K562 (cell line): ENCODE results near the gene GLIS1. TPM values are rescaled to one million over a fixed set of nuclear protein-coding genes. Genes with fewer than 3 reads are reported as not detected.

Experiments used
- ATAC-seq: fragments of 200-7000 bp; cut with Tn5 transposase; 3 replicates; pipeline ENCODE4 v1.9.1; 2020; ENCODE audit warnings: moderate library complexity
- BruUV-seq: library from RNA; stranded (reverse); fragments of 400-500 nt; replicated peaks from 2 replicates; lab custom pipeline; 2021; lab: Mats Ljungman, UMichigan
- CTCF ChIA-PET: fragments of 300-600 bp; formaldehyde crosslinking; extraction: SDS; loops from one replicate; lab custom pipeline; 2021; ENCODE audit warnings: low intra/inter-chr PET ratio; lab: Yijun Ruan, JAX
- POLR2A ChIA-PET: fragments of 300-600, 350-650 bp; sonication (Branson Sonifier 250); formaldehyde crosslinking; extraction: SDS; loops from one replicate; lab custom pipeline; 2021; ENCODE audit warnings: antibody characterized with exemption, inconsistent platforms; lab: Yijun Ruan, JAX
- DNase-seq, 4 experiments: peaks; one replicate each; pipeline versions ENCODE4 v3.0.0 to v3.0.0-alpha.2; 2011 to 2018; ENCODE audit warnings: low spot score in 3 of 4, mixed read lengths in 3 of 4; ENCODE audit errors: extremely low read depth in 1 of 4
- FAIRE-seq: peaks from 2 replicates; lab custom pipeline; 2011; peaks lifted over from hg19 to GRCh38; lab: Jason Lieb, UNC
- H2AFZ ChIP-seq: 2 replicates; pipeline ENCODE4 v1.6.0; 2011; ENCODE audit warnings: low read depth, low read length, control low read depth, inconsistent platforms
- H3K27ac ChIP-seq: fragments of 200-600 bp; 3 replicates; pipeline ENCODE4 v1.8.0; 2011; ENCODE audit warnings: low read depth, mild to moderate bottlenecking, control low read depth, inconsistent platforms, low read length, moderate library complexity, mixed read lengths; ENCODE audit errors: extremely low read depth
- H3K27me3 ChIP-seq, 2 experiments: fragments of 300-600 bp in 1 of 2; 2 replicates in 1 of 2; 3 replicates in 1 of 2; pipeline versions ENCODE4 v1.6.0 to v1.8.0; 2011; ENCODE audit warnings: inconsistent platforms in 2 of 2, low read length in 2 of 2, mild to moderate bottlenecking in 1 of 2, mixed read lengths in 1 of 2, moderate library complexity in 1 of 2; ENCODE audit not compliant: control insufficient read depth in 2 of 2, insufficient read depth in 2 of 2
- H3K36me3 ChIP-seq: fragments of 300-600 bp; 3 replicates; pipeline ENCODE4 v1.8.0; 2011; ENCODE audit warnings: mild to moderate bottlenecking, low read length, inconsistent platforms; ENCODE audit not compliant: control insufficient read depth, insufficient read depth
- H3K4me1 ChIP-seq, 2 experiments: fragments of 200-600 bp in 1 of 2; replicated peaks in 1 of 2; 2 replicates in 1 of 2; 3 replicates in 1 of 2; pipeline versions ENCODE4 v1.5.1 to v1.8.0; 2011; ENCODE audit warnings: inconsistent platforms in 2 of 2, low read length in 2 of 2, mild to moderate bottlenecking in 1 of 2, mixed read lengths in 1 of 2, moderate library complexity in 1 of 2; ENCODE audit not compliant: control insufficient read depth in 2 of 2, insufficient read depth in 2 of 2
- H3K4me2 ChIP-seq: 2 replicates; pipeline ENCODE4 v1.6.1; 2011; ENCODE audit warnings: low read length, control low read depth, inconsistent platforms, mixed read lengths; ENCODE audit not compliant: insufficient read depth
- H3K4me3 ChIP-seq: fragments of 200-600 bp; sonication (generic), shearing (Covaris generic); 2 replicates; pipeline ENCODE4 v1.5.1; 2016; ENCODE audit warnings: control low read depth, inconsistent platforms
- H3K79me2 ChIP-seq: fragments of 200-600 bp; 3 replicates; pipeline ENCODE4 v1.8.0; 2011; ENCODE audit warnings: low read length, inconsistent platforms; ENCODE audit not compliant: control insufficient read depth, insufficient read depth
- H3K9ac ChIP-seq, 2 experiments: 2 replicates each; pipeline versions ENCODE4 v1.6.0 to v1.6.1; 2011; ENCODE audit warnings: low read depth in 2 of 2, low read length in 2 of 2, control low read depth in 1 of 2, inconsistent platforms in 1 of 2, mild to moderate bottlenecking in 1 of 2, mixed read lengths in 1 of 2; ENCODE audit not compliant: insufficient read depth in 1 of 2
- H3K9me1 ChIP-seq: one replicate; pipeline ENCODE4 v1.6.0; 2011; ENCODE audit warnings: inconsistent platforms, mild to moderate bottlenecking, low read length, moderate library complexity; ENCODE audit not compliant: control insufficient read depth, insufficient read depth
- H3K9me3 ChIP-seq: replicated peaks from 2 replicates; pipeline ENCODE4 v1.5.1; 2011; ENCODE audit warnings: low read depth, low read length, inconsistent platforms; ENCODE audit not compliant: control insufficient read depth, insufficient read depth
- H4K20me1 ChIP-seq: replicated peaks from 2 replicates; pipeline ENCODE4 v1.6.1; 2011; ENCODE audit warnings: low read length, inconsistent platforms, mixed read lengths; ENCODE audit not compliant: control insufficient read depth, insufficient read depth
- HDAC8 ChIP-seq: fragments of 450-650 bp; IDR thresholded peaks from 2 replicates; pipeline ENCODE4 v1.6.1; 2016; ENCODE audit warnings: mild to moderate bottlenecking, missing genetic modification characterization, moderate library complexity, missing compliant biosample characterization
- NFIX ChIP-seq: fragments of 250-450 bp; sonication (Bioruptor Pico); IDR thresholded peaks from 2 replicates; pipeline ENCODE4 v1.4.0; 2020; ENCODE audit warnings: low read depth, mild to moderate bottlenecking, moderate library complexity
- OTX1 ChIP-seq: fragments of 450-650 bp; formaldehyde crosslinking; IDR thresholded peaks from 2 replicates; pipeline ENCODE4 v1.4.0; 2022; ENCODE audit warnings: mild to moderate bottlenecking
- TCF7 ChIP-seq: sonication (generic); IDR thresholded peaks from 2 replicates; pipeline ENCODE4 v1.6.1; 2016; ENCODE audit warnings: antibody characterized with exemption, borderline replicate concordance
- ZFP36 ChIP-seq: fragments of 150-350 bp; IDR thresholded peaks from 2 replicates; pipeline ENCODE4 v1.6.1; 2018; ENCODE audit warnings: low read length, low read depth; ENCODE audit not compliant: partially characterized antibody
- WGBS: fragments of 100-300 bp; shearing (Covaris generic); methylation state at CpG from one replicate; pipeline ENCODE4 v1.1.6; 2016; ENCODE audit warnings: low coverage, mixed read lengths; ENCODE audit not compliant: insufficient coverage; ENCODE audit errors: missing lambda C conversion rate; 5-methylcytosine and 5-hydroxymethylcytosine counted together
- in situ Hi-C: fragments of 300-500 bp; cut with MboI; formaldehyde crosslinking; loops from 4 replicates; pipeline ENCODE4 v1.15.0; 2018; ENCODE audit warnings: inconsistent platforms, mixed read lengths
- intact Hi-C: fragments of 100-400 bp; cut with micrococcal nuclease; formaldehyde crosslinking; loops from 2 replicates; pipeline ENCODE4 v1.14.2; 2022
- polyA plus RNA-seq, 8 experiments: library from polyadenylated mRNA; depleted of rRNA in 4 of 8; stranded (reverse) in 5 of 8; unstranded in 3 of 8; fragments of >200 nt; fragmentation: Nextera tagmentation in 2 of 8; fragmentation: Illumina TruSeq in 1 of 8; extraction: Ambion mirVana in 2 of 8; extraction: Trizol in 1 of 8; gene quantifications; 2 replicates each; pipeline versions ENCODE4 v1.2.1 to v1.2.3, GENCODE V29; 2011 to 2014; ENCODE audit warnings: inconsistent platforms in 1 of 8, missing spikeins in 1 of 8
- total RNA-seq, 7 experiments: library from RNA; depleted of rRNA in 6 of 7; stranded (reverse); fragments of >200 nt in 6 of 7; fragmentation: Illumina TruSeq in 2 of 7; extraction: Trizol in 2 of 7; gene quantifications; 2 replicates each; pipeline versions ENCODE4 v1.2.1 to v1.2.3, GENCODE V29; 2011 to 2021; ENCODE audit warnings: low replicate concordance in 1 of 7

Gene GLIS1
- total and polyA plus RNA-seq, 9 of the 15 experiments (the other 6 are each of a cell fraction or from before 2014, with no cell fraction given): not detected

- POLR2A ChIA-PET: interaction anchor here (0.6 kb wide), 1 partner anchor 403 kb away, joined by 3 read pairs; no protein-coding TSS in a partner anchor
These were observed 178.9 kb downstream of the GLIS1 start for GRCh38 chr1:53559854-53560580.

DNA sequence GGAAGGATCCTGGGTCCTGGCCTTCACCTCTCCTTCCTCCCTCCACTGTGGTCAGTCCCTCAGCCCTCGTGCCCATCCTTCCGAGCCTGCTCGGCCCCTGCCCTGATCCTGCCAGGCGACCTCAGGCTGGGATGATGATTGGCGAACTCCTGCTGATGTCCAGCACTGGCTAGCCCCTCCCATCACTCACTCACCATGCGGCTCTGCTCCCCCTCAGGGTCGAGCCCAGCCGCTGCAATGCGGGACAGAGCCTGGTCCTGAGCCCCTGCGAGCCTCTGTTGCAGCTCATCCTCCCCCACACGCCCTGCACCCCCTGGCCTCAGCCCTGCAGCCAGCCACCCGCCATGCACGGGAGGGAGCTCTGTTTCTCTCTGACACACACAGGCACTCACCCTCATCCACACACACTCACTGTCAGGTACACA is 179.6 kb downstream of the GLIS1 start:
- POLR2A ChIA-PET: no interaction called here
- FAIRE-seq: no peak

More at GRCh38 chr1:53559854-53560580, 178.9 kb downstream of the GLIS1 start:
- no peak for TF ChIP-seq HDAC8 (tag)
- peak; percentile 18 for TF ChIP-seq ZFP36
- TF ChIP-seq, all 486 proteins: peak for 1
- Histone ChIP-seq H3K4me2 (no peak overlapping the region), H3K4me3 (no peak overlapping the region), H3K27ac (no peak overlapping the region), H3K9ac (no peak overlapping the region), H3K36me3 (no peaks in the 10 kb centered on the region), H3K9me1 (no peaks in the 10 kb centered on the region), H3K27me3 (peaks cover 11 to 47% of the 10 kb centered on the region in 2 experiments), H2AFZ (no peak overlapping the region), H3K79me2 (no peaks in the 10 kb centered on the region), H4K20me1 (no peaks in the 10 kb centered on the region; the same call in 1 of the 2 replicates), H3K9me3 (no peaks in the 10 kb centered on the region; the same call in 1 of the 2 replicates), H3K4me1 (peaks cover 0 to 3% of the 10 kb centered on the region in 2 experiments; a peak in 1 of 5 replicates)
- in situ Hi-C loops (no loop called here), intact Hi-C loops (no loop called here)
- no peak; the same call in 2 of the 3 replicates for ATAC-seq
- no peak for FAIRE-seq
- BruUV-seq: no TSS peak
- no peak for DNase-seq
- WGBS: 0% methylated on average over 12 of the region's 12 CpGs
- CTCF ChIA-PET: no interaction called here

More for the DNA sequence above, 179.6 kb downstream of the GLIS1 start:
- intact Hi-C loops (no loop called here), in situ Hi-C loops (no loop called here)
- H3K9ac ChIP-seq: no peak overlapping the region
- H3K36me3 ChIP-seq: no peaks in the 10 kb centered on the region
- ATAC-seq (peak; percentile 20; the same call in 1 of the 3 replicates), DNase-seq (no peak)
- H3K4me1 ChIP-seq: peaks cover 0 to 3% of the 10 kb centered on the region in 2 experiments; a peak in 1 of 5 replicates
- H4K20me1 ChIP-seq: peaks cover 1% of the 10 kb centered on the region; the same call in 1 of the 2 replicates
- TF ChIP-seq OTX1 (CRISPR knock-in tag) (peak; percentile 45; the same call in 1 of the 2 replicates), NFIX (CRISPR knock-in tag) (no peak), TCF7 (no peak)
- H3K79me2 ChIP-seq: no peaks in the 10 kb centered on the region
- BruUV-seq: no TSS peak
- CTCF ChIA-PET: no interaction called here
- H3K9me3 ChIP-seq: no peaks in the 10 kb centered on the region; the same call in 1 of the 2 replicates
- H3K4me3 ChIP-seq: no peak overlapping the region
- no peak overlapping the region for H3K27ac ChIP-seq
- no peak overlapping the region for H3K4me2 ChIP-seq
- H2AFZ ChIP-seq: no peak overlapping the region
- H3K9me1 ChIP-seq: no peaks in the 10 kb centered on the region
- WGBS: 1% methylated on average over 13 of the region's 13 CpGs
- peaks cover 11 to 53% of the 10 kb centered on the region in 2 experiments for H3K27me3 ChIP-seq
